Measurements from ENCODE around the gene AFAP1L2.
"Not testable (repeated sequence)": the region's sequence is repeated elsewhere in the genome, so short reads cannot be mapped to it uniquely, and the experiment has no call there.

Gene AFAP1L2

GRCh38 chr10:114334301-114334700 lies 70.0 kb downstream of the AFAP1L2 start:
- DNase-seq, result no peak

- not testable (repeated sequence) for DNase-seq
Measured at GRCh38 chr10:114333441-114333840, 70.9 kb downstream of the AFAP1L2 start.

GRCh38 chr10:114332301-114333192 lies 71.8 kb downstream of the AFAP1L2 start:
- no peak for DNase-seq

- DNase-seq, result no peak
Measured at GRCh38 chr10:114329634-114330365, 74.5 kb downstream of the AFAP1L2 start.

- no peak for DNase-seq
Measured at GRCh38 chr10:114328874-114329273, 75.4 kb downstream of the AFAP1L2 start.

GRCh38 chr10:114328441-114328812 lies 75.9 kb downstream of the AFAP1L2 start:
- DNase-seq, result no peak

- DNase-seq, result no peak
Measured at GRCh38 chr10:114327537-114328440, 76.5 kb downstream of the AFAP1L2 start.

- DNase-seq, result no peak
Measured at GRCh38 chr10:114326795-114327194, 77.5 kb downstream of the AFAP1L2 start.

- DNase-seq, result no peak
Measured at GRCh38 chr10:114323023-114323422, 81.3 kb downstream of the AFAP1L2 start.

- no peak for DNase-seq
Measured at GRCh38 chr10:114322344-114322743, 82.0 kb downstream of the AFAP1L2 start.

- DNase-seq, result no peak
Measured at GRCh38 chr10:114320249-114321116, 83.8 kb downstream of the AFAP1L2 start.

- DNase-seq, result no peak
Measured at GRCh38 chr10:114319406-114320248, 84.7 kb downstream of the AFAP1L2 start.

- DNase-seq, result no peak
Measured at GRCh38 chr10:114316744-114317143, 87.6 kb downstream of the AFAP1L2 start.

- no peak for DNase-seq
Measured at GRCh38 chr10:114315566-114316420, 88.5 kb downstream of the AFAP1L2 start.

GRCh38 chr10:114313866-114314265 lies 90.4 kb downstream of the AFAP1L2 start:
- no peak for DNase-seq

- no peak for DNase-seq
Measured at GRCh38 chr10:114313139-114313538, 91.2 kb downstream of the AFAP1L2 start.

- no peak for DNase-seq
Measured at GRCh38 chr10:114311496-114312209, 92.6 kb downstream of the AFAP1L2 start.

- no peak for DNase-seq
Measured at GRCh38 chr10:114311023-114311422, 93.3 kb downstream of the AFAP1L2 start.

GRCh38 chr10:114310346-114310745 lies 94.0 kb downstream of the AFAP1L2 start:
- no peak for DNase-seq

GRCh38 chr10:114309364-114309651 lies 95.0 kb downstream of the AFAP1L2 start:
- no peak for DNase-seq

All from stimulated activated CD4-positive, alpha-beta T cell treated with anti-CD3 and anti-CD28 coated beads, Interleukin-4, amount 100 ng/mL, for 24 hours (primary cell).